CD4-positive, alpha-beta T cell treated with Interleukin-4 for 4 hours (primary cell): Measurements from ENCODE around the gene SHBG.
"Not testable (repeated sequence)": the region's sequence is repeated elsewhere in the genome, so short reads cannot be mapped to it uniquely, and the experiment has no call there.

Source experiments
- DNase-seq: peaks from one replicate; pipeline ENCODE4 v3.0.0-alpha.2; 2020

The SHBG gene

DNA sequence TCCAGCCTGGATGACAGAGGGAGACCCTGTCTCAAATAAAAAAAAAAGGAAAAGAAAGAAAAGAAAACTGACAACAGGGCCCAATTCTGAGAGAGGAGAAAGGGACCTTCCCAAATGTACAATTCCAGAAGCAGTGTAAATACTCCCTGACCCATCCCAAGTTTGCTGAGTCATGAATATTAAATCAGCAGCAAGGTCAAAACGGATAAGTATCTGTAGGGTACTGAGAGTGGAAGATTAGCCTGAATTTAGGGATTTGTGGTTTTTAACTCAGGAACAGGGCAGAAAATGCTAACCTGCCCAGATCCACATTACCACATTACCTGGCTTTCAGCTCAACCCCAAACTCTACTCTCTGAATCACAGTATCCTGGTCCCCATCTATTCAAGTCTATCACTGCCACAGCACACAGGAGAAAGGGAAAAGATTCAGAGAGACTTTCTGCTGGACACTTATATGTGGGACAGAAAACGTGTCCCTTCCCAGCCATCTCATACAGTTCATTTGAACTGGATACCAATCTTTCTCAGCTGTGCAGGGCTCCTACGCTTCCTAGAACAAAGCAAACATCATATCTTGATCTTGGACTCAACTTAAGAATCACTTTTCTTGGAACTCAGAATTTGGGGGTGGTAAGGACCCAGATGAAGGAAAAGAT is 18.2 kb upstream of the SHBG start:
- no peak for DNase-seq

DNA sequence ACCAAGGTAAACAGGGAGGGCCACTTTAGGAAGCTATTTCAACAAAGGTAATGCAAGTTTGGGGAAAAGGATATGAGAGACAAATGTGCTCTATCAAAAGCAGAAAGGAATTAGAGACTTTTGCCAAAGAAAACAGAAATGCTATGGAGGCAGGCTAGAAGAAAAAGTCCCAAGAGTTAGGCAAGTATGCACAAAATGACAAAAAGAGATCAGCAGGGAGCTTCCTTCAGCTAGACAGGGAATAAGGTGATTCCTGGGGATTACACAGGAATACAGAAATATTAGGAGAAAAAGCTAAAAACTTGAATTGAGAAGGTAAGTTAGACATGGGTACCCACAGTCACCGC is 17.7 kb upstream of the SHBG start:
- DNase-seq: no peak

DNA sequence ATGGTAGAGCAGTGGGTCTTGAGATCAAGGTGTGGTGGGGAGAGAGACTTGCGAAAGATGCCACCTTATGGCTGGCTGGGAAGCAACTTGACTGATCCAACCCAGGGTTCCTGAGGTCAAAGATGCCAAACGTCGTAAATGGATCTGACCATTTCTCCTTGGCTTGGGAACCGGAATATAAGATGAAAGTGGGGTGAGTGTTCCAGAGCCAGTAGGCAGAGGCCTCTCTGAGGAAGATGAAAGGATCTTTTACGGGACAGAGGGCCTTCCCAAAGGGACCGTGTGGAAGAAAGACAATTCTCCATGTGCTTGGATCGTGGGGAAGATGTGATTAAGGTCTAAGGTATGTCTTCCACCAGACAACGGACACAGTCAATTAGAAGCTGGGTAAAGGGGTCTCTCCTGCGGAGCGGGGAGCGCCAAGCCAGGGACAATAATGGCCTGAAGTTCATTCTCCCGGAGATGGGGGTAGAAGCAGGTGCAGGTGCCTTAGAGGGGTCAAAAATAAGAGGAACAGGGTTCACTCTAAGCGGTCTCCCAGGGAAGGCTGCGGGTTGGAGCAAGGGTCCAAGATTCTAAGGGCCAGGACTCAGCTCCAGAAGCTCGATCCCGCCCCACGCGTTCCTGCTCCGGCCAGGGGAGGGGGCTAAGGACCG is 16.0 kb upstream of the SHBG start:
- no peak for DNase-seq

DNA sequence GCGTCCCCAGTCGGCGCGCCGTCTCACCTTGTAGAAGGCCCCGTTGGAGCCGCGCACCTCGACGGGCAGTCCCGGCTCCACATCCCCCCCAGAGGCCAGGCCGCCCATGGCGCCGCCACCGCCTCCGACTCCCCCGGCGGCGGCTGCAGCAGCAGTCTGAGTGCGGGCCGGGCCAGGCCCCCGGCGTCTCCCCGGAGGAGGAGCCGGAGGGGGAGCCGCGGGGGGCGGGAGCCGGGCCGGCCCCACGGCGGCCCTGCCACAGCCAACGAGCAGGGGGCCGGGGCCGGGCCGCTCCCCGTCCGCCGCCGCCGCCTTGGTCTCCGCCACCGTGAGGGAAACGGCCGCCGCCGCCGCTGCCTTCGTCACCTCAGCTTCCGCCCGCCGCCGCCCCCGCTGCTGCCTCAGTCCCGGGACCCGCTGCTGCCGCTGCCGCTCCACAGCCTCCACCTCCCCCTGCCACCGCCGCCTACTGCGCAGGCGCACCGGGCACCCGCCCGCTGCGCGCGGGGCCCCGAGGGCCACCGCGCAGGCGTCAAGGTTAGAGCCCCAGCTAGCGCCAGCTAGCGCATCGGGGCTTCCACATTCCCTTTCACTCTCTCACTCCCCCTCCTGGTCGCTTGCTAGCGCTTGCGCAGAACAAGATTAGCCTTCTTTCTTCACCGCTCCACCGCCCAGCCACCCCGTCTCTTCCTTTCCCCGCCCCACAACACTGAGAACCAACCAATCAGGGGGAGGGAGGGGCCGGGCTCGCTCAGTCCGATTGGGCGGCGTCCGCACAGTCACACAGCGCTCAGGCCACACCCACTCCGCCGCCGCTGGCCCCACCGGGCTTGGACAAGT is 15.3 kb upstream of the SHBG start, which contains the start of gene FXR2:
FXR2 (minus strand) TSS at position 473 of the 840 bp plus-strand sequence; CDS start at position 108, 365 bp downstream.
- peak; percentile 100 for DNase-seq

DNA sequence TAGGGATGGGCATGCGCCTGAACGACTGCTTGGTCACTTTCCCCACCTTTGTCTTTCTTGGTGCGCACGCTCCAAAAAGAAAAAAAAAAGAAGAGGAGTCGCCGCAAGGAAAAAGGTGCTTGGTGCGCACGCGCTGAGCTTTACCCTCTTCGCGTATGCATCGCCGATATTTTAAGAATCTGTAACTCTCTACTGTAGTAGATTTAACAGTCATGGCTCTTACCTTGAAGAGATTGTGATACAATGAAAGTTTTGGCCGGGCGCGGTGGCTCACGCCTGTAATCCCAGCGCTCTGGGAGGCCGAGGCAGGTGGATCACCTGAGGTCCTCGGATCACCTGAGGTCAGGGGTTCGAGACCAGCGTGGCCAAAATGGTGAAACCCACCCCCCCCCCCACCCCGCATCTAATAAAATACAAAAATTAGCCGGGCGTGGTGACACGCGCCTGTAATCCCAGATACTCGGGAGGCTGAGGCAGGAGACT is 14.6 kb upstream of the SHBG start:
- no peak for DNase-seq

DNA sequence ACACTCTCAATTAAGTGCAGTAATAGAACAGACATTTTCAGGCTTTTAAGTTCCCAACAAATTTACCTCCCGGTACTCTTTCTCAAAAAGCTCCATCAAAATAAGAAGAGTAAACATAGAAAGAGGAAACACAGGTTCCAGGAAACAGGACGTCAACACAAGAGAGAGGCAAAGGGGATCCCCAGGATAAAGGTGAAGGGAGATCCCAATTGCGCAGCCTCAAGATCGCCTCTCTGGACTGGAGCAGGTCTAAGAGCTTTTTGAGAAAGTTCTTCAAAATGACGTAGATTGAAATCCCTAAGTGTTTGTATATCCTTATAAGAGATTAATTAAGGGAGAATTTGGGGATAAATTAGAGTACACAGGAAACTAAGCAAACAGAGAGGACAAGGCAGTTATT is 11.3 kb upstream of the SHBG start:
- no peak for DNase-seq

DNA sequence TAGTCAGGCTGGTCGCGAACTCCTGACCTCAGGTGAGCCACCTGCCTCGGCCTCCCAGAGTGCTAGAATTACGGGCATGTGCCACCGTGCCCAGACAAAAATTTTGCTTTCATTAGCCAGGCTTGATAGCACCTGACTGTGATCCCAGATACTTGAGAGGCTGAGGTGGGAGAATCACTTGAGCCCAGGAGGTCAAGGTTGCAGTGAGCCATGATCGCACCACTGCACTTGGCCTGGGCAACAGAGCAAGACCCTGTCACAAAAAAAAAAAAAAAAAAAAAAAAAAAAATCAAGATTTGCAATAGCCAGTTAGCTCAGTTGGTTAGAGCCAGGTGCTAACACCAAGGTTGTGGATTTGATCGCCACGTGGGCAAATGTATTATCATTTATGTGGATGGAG is 9.1 kb upstream of the SHBG start:
- DNase-seq: no peak

DNA sequence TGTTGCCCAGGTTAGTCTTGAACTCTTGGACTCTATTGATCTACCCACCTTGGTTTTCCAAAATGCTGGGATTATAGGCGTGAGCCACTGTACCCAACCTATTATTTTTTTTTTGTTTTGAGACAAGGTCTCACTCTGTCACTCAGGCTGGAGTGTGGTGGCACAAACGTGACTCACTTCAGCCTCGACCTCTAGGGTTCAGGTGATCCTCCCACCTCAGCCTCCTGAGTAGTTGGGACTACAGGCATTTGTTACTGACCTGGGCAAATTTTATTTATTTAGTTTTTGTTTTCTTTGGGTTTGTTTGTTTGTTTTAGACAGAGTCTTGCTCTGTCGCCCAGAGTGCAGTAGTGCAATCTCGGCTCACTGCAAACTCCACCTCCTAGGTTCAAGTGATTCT is 6.3 kb upstream of the SHBG start:
- no peak for DNase-seq

DNA sequence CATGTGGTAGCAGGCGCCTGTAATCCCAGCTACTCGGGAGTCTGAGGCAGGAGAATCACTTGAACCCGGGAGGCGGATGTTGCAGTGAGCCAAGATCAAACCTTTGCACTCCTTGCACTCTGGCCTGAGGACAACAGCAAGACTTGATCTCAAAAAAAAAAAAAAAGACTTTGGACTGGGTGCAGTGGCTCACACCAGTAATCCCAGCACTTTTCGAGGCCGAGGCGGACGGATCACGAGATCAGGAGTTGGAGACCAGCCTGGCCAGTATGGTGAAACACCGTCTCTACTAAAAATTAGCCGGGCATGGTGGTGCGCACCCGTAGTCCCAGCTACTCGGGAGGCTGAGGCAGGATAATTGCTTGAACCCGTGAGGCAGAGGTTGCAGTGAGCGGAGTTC is 4.2 kb upstream of the SHBG start:
- not testable (repeated sequence) for DNase-seq

DNA sequence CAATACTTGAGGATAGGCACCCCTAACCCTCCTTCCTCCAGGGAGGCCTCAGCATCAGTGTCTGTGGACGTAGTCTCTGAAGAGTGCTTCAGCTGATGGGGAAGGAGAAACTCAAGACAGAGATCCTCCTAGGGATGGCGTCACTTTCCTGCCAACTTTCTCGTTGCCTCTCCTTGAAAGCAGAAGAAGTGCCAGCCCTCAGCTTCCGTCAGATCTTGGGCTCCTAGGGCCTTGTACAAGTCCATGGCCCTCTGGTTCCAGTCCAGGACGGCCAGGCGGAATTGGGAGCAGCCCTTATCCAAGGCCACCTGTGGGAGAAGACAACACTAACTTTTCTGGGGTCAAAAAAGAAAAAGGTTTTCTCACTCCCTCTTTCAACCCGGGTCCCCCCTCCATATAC is 3.6 kb upstream of the SHBG start:
- no peak for DNase-seq

DNA sequence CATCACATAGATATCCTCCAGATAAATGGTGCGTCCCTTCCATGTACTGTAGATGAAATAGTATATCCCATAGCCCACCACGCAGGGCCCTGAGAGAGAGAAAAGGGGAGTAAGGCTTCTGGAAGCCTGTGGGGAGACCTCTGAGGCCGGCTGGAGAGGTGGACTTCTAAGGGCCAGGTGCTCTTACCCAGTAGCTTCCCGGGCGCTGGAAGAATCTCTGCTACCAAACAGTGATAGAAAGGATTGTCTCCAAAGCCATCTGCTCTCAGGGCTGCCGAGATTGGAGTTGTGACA is 3.0 kb upstream of the SHBG start:
- DNase-seq: no peak

DNA sequence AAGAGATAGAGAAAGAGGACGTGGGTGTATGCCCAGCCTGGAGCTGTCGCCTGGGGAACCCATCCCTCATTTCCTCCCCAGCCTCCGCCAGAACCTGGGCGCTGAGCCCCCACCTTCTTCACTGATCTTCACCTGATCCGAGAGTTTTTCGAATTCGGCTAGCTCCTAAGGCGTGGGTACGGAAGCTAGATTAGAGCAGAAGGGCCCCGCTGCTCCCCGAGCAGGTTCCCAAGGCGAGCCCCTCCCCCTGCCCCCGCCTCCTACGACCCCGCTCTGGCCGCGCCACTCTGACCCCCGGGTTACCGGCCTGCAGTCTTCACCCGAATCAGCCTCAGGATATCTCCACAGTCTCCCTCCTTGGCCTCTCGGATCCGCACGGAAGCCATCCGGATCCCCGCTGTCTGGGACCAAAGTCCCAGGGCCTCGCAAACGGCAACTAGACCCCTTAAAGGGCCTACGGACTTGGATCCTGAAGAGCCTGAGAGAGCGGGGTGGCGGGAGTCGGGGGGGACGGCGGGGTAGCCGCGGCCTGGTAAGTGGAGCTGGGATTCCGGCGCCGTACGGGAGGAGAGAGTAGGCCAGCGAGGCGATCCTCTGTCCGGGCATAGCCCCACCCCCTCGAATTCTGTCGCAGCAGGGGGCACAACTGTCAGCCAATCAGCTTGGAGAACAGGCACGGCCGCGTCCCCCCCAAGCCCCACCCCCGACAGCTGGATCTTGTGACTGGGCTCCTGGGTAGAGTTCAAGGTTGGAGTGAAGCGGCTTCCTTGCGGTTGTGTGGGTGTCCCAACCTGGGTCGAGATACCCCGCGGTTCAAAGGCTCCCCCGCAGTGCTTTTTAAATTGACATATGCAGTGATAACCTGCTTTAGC is 2.4 kb upstream of the SHBG start, which contains the start of gene SAT2:
SAT2 (minus strand) TSS at position 572 of the 872 bp plus-strand sequence; CDS start at position 386, 186 bp downstream.
- peak; percentile 85 for DNase-seq

DNA sequence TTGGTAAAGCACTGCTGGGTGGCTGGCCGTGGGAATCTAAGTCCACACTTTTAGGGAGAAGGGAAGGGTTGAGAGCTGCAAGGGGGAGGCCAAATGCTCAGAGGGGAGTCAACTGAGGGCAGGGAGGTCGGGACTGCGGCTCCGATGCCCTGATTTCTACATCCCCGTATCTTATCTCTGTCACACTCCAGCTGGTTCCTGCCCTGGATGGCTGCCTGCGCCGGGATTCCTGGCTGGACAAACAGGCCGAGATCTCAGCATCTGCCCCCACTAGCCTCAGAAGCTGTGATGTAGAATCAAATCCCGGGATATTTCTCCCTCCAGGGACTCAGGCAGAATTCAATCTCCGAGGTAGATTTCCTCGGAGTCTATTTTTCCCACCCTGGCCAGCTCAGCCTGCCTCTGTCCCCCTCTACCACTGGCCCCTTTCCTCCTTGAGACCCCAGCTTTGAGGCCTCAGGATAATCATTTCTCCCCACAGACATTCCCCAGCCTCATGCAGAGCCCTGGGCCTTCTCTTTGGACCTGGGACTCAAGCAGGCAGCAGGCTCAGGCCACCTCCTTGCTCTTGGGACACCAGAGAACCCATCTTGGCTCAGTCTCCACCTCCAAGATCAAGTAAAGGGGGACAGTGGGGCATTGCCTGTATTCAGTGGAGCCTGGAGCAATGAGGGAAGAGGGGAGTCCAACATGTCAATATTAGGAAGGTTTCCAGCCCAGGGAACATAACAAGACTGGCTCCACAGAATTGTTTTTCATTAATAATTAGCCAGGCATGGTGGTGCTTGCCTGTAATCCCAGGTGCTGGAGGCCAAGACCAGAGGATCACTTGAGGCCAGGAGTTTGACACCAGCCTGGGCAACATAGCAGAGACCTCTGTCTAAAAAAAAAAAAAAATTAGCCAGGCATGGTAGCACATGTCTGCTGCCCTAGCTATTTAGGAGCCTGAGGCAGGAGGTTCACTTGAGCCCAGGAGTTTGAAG is 1.8 kb downstream of the SHBG start:
- no peak for DNase-seq

DNA sequence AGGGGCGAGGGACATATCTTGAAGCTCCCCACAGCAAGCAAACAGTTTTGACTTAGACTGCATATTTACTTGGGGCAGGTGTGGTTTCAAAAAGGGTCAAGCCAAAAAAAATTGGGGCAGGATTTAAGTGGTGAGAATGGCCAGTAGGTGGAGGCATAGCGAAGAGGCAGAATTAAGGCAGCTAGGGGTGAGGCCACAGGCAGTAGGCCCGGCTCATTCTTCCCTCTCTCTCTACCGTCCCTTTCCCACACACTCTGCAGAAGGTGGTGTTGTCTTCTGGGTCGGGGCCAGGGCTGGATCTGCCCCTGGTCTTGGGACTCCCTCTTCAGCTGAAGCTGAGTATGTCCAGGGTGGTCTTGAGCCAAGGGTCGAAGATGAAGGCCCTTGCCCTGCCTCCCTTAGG is 2.6 kb downstream of the SHBG start:
- DNase-seq: peak; percentile 29

DNA sequence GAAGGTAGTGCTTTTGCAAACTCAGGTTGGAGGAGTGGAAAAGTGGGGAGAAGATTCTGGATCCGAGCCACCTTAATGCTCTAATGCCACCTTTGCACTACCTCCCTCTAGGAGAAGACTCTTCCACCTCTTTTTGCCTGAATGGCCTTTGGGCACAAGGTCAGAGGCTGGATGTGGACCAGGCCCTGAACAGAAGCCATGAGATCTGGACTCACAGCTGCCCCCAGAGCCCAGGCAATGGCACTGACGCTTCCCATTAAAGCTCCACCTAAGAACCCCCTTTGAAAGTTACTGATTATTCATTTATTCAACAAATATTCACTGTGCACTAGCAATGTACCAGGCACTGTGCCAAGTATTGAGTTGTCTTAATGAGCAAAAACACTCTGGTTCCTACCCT is 3.2 kb downstream of the SHBG start:
- no peak for DNase-seq

DNA sequence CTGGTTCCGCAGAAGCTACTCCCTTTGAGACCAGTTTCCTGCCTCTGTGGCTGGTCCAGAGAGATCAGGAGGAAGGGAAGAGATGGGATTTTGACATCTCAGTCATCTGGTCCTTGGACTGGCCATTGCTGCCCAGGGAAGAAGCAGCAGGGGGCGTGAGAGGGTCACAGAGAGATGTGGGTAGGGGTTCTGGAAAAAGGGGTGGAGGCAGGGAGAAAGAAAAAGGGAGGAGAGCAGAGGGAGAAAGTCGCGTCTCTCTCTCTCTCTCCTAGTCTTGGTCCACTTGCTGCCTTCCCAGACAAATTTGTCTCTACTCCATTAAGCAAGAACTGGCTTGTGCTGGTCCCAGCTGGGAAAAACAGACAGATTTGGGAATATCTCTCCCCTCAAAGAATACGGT is 4.4 kb downstream of the SHBG start:
- no peak for DNase-seq

DNA sequence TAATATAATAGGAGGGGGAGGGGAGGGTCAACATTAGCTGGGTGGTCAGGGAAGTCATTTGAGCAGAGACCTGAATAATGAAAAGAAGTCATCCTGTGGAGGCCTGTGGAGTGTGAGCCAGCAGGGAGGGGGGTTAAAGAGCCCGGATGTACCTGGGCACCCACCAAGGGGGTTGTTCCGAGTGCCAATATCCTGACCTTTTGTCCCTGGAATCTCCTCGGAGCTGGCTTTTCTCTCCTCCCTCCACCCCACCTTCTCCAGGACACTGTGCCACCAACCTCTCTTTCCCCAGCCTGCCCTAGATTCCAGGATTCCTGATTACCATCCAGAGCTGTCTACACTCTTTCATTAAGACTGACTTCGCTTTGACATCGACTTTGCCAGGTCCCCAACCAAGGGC is 6.2 kb downstream of the SHBG start:
- no peak for DNase-seq

DNA sequence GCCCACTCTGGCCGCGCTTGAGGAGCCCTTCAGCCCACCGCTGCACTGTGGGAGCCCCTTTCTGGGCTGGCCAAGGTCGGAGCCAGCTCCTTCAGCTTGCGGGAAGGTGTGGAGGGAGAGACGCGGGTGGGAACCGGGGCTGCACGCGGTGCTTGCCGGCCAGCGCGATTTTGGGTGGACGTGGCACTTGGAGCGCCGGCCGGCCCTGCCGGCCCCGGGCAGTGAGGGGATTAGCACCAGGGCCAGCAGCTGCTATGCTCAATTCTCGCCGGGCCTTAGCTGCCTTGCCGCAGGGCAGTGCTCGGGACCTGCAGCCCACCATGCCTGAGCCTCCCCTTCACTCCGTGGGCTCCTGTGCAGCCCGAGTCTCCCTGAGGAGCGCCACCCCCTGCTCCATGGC is 10.8 kb downstream of the SHBG start:
- no peak for DNase-seq

DNA sequence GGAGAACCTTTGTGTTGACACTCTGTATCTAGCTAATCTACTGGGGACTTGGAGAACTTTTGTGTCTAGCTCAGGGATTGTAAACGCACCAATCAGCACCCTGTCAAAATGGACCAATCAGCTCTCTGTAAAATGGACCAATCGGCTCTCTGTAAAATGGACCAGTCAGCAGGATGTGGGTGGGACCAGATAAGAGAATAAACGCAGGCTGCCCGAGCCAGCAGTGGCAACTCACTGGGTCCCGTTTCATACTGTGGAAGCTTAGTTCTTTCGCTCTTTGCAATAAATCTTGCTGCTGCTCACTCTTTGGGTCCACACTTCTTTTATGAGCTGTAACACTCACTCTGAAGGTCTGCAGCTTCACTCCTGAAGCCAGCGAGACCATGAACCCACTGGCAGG is 11.7 kb downstream of the SHBG start:
- DNase-seq: not testable (repeated sequence)

DNA sequence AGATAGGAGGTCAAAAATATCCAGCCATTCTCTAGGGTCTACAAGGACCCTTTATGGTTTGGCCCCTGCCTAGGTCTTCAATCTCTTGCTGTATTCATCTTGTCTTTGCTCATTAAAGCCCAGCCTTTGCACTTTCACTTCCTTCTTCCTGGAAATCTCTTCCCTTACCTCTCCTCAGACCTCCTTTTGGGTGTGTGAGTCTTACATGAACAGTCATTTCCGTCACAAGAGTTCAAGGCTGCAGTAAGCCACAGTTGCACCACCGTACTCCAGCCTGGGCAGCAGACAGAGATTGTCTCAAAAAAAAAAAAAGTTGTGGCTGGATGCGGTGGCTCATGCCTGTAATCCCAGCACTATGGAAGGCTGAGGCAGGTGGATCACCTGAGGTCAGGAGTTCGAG is 14.8 kb downstream of the SHBG start:
- no peak for DNase-seq

DNA sequence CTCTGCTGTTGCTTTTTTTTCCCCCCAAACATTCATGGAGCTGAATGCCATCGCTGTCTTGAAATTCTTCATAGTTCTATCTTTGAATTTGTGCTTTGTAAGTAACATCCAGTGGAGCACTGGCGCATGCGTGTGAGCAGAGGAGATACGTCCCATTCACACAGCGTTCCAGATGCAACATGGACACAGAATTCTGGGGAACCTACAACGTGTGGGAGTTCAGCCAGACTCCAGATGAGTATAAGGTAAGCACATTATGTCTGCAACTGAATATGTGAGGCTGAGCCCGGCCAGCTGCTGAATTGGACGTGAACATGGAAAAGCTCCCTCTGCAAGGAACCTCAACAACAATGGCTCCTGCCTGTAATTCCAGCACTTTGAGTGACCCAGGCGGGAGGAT is 16.5 kb downstream of the SHBG start:
- no peak for DNase-seq

DNA sequence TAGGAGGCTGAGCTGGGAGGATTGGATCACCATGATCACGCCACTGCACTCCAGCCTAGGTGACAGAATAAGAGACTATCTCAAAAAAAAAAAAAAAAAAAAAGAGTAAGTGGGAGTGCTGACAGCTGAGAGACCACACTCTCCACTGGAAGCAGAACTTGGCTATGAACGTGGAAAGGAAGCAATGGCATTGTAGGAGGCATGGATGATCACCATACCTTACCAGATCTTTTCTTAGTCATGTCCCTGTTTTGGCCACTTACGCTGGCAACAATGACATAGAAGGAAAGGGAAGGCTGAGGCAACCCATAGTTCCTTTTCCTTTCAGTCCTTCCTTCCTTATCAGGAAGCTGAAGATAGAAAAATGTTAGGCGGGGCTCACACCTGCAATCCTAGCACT is 17.1 kb downstream of the SHBG start:
- no peak for DNase-seq
